Measurements from ENCODE around the gene RNU1-3.
"Not testable (repeated sequence)": the region's sequence is repeated elsewhere in the genome, so short reads cannot be mapped to it uniquely, and the experiment has no call there.

The RNU1-3 gene

DNA sequence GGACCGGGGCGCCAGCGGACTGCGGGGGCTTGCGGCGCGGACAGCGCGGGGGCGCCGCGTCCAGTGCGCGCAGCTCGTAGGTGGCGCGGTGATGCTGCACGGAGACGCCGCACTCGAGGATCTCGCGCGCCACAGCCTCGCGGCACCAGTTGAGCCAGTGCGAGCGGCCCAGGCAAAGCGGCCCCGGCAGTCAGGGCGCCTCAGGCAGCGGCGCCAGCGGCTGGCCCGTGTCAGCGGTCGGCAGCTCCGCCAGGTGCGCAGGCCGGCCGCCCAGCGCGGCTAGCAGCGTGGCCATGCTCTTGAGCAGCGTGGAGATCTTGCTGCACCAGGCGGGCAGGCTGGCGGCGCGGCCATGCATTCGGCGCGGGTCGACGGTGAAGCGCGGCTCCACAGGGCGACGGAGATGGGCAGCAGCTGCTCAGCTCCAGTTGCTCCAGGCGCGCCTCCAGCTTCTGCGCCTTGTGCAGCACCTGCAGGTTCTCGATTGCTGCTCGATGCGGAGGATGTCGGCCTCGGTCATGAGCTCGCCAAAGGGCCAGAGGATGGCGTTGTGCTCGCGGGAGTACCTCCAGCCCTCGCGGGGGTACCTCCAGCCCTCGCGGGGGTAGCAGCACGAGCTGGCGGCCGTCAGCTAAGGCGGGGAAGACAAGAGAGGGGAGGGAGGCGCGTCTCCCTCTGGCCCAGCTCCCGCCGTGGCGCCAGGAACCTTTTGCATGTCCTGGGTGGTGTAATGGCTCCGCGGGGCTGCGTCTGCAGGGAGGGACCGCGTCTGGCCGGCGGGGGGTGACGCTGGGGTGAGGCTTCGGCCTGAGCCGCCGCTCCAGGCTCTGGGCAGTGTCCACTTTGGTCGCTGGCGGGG is 26.9 kb upstream of the RNU1-3 start:
- DNase-seq (ENCODE audit: low read depth) = not testable (repeated sequence)

DNA sequence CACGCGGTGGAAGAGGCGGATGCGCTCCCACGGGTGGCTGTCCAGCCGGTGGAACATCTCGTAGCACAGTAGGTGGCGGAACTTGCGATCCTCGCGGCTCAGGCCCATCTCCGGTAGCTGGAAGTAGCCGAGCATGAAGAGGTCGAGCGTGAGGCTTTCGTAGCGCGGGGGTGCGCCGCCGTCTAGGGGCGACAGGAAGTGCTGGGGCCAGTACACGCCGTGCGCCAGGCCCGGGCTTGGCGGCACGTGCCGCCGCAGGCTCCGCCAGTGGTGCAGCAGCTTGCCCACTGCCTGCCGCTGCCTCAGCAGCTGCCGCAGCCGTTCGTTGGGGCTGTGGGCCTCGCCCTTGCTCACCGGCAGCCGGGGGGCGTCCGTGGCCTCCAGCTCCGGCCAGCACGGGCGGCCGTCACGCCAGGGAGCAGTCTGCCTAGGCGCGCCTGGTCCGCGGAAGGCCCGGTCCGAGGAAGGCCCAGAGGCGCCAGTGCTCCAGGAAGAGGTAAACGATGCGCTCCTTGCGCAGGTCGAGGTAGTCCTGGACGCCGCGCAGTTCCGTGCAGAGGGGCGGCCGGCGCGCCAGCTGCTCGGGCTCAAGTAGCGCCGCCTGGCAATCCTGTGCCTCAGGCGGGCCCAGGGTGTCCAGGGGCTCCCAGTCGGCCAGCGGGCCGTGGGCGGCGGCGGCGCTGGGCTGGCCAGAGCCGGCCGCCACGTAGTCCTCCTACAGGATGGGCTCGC is 26.1 kb upstream of the RNU1-3 start:
- not testable (repeated sequence) for DNase-seq (ENCODE audit: low read depth)

DNA sequence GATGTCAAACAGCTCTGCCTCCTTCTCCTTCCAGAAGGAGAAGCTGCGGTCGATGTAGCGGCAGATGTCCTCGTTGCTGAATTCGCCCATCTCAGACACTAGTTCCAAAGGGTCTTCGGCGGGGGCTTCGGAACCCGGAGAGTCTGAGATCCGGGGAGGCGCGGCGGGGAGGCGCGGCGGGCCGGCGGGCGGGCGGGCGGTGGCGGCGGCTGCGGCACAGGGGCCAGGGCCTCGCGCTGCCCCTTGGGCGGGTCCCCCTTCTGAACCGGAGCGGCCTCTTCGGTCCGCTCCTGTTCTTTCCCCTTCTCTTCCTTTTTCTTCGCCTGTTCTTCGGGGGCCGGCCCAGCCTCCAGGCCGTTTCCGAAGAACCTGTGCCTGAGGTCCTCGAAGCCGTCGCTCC is 25.5 kb upstream of the RNU1-3 start:
- not testable (repeated sequence) for DNase-seq (ENCODE audit: low read depth)

DNA sequence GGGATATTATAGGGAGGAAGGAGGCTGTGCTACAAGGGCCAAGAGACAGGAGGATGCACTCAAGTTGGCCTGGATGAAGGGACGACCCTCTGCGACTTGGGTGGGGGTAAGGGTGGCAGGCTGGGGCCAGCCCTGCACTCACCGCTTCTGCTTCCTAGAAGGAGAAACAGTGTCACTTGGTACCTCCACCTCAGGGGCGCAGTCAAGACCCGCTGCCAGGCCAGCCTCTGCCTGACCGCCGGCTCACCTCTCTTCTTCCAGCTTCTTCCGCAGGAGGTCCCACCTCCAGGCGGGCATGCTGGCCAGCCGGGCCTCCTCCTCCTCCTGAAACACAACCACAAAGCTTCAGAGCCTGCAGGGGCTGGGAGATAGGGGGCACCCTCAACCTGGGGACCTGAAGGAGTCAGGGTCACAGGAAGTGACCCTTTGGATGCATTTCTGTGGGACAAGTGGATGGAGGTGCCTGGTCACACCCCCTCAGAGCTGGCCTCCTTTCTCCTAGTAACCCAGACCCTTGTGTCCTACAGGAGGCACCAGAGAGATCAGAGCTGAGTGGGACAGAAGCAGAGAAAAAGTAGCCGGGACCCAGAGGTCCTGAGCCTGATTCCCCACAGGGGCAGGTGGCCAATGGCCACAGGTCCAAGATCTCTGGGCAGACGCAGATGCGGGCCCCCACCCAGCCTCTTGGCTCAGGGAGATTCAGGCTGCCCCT is 24.4 kb upstream of the RNU1-3 start:
- DNase-seq (ENCODE audit: low read depth) = not testable (repeated sequence)

DNA sequence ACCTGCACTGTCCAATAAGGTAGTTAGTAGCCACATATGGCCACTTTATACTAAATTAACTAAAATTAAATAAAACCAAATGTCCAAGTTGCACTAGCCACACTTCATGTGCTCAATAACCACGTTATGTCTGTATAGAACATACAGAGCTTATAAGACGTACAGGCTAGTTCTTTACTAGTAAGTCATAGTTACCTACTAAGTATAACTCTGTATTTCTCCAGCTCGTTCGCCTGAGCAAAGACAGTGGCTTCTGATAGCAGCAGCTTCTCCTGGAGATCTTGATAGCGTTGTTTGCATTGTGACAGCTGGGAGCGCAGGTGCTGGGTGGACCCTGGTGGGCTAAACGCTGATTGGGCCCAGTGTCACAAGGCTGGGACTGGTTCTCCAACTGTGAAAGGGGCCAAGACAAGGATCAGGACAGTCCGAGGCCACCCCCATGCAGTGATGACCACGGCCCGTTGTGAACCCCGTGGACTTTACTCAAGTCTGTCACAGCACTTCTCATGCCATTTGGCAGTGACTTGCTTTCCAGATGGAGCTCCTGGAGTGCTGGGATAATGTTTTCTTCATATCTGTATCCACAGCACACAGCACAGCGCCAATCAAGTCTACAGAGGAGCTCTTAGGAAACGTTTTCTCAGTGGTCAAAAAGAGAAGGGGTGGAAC is 20.5 kb upstream of the RNU1-3 start:
- not testable (repeated sequence) for DNase-seq (ENCODE audit: low read depth)

DNA sequence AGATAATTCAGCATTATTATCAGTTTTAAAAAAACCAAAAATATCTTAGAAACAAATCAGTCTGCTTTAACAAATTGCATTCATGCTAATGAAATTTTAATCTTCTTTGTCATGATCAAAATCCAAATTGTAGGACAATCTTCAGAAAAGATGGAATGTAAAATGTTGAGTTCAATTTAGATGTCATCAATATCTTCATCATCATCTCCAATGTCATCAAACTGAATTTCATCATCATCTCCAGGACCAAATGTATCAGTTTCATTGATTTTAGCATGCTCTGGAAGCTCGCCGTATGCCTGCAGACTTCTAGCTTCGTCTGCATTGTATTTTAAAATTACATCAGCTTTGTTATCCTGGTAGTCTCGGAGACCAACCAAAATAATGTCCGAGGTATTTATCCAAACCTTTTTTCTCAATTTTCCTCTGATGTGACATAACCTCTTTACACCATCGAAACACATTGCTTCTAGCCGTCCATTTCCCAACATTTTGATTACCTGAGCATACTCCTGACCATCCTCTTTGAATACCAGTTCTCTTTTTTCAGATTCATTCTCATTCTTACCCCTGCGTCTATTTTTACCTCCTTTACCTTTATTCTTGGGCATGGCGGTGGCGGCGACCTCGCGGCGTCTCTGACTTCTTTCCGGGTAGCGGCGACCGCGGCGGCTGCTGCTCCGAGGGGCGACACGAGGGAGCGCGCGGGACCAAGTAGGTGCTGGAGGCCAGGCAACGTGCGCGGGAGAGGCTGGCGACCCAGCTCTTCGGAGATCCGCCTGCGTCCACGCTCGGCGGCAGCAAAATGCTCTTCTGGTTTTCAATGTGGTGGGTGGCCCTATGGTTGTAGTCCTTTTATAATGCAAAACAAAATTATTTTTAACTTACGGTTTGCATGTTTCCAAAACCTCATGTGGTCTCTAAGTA is 19.0 kb upstream of the RNU1-3 start:
- not testable (repeated sequence) for DNase-seq (ENCODE audit: low read depth)

DNA sequence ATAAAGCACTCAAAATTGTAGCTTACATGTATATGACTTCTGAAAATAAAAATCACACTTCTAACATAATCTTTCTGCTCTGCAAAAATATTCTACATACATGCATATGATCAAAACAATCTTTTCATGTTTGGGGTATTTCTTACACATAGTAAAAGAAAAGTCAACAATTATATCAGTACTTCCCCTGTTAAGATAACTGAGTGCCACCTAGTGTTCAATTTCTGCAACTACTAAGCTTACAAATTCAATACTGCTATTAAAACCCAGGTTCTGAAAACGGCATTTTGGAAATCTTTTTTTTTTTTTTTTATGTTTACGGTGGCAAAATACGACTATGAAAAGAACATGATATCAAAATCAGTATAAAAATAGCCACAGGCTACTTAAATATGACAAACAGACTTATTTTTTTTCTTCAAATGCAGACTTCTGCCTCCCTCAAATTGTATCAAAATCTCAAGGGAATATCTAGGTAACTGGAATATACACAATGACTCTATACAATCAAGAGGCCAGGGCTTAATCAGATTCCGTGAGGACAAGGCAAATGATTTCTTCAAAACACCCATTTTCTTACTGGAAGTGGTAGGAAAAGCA is 18.1 kb upstream of the RNU1-3 start:
- not testable (repeated sequence) for DNase-seq (ENCODE audit: low read depth)

DNA sequence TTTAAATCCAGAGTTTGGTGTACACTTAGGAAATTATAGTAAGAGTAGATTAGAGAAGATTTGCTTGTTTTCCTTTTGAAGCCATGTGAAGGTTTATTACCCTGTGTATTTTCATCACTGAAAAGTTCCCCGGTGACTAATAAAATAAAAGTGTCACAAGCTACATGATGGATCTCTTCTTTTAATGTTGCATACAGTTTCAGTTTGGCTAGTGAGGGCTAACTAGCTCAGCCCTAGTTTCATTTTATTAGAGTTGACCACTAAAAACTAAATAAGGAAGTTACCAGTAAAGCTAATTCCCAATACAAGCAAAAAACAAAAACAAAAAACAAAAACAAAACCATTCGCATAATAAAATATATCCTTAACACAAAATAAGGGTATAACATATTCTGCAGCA is 17.4 kb upstream of the RNU1-3 start:
- not testable (repeated sequence) for DNase-seq (ENCODE audit: low read depth)

DNA sequence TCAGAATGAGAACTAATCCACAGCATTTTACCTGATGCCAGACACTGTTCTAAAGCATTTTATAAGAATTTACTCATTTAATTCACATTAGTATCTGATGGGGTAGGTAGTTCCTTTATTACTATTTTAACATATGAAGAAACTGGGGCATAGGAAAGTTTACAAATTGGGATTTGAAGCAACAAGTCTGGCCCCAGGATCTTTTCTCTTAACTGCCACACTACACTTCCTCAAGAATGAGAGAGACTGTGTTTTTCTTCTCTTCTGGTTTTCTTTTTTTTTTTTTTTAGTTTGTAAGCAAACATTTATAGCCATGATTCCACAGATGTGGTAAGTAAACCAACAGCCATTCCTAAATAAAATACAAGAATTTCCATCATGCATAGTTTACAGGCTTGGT is 16.1 kb upstream of the RNU1-3 start:
- DNase-seq (ENCODE audit: low read depth) = not testable (repeated sequence)

DNA sequence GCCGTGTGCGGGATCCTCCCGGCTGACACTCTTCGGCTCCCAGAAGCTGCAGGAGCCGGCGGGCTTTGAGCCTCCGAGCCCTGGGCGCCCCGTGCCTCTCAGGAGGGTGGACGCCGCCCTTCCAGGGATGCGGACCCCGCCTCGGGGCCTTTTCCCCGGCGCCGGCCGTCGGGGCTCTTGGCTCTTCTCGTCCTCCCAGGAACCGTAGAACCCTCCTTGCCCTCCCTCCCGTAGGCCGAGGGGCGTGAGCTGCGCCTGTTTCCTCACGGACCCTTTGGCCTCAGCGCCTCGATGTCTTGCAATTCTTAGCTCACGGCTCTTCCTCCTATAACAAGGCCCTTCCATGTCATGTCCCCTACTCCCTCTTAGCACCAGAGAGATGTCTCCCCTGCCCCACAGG is 13.6 kb upstream of the RNU1-3 start:
- DNase-seq (ENCODE audit: low read depth) = not testable (repeated sequence)

DNA sequence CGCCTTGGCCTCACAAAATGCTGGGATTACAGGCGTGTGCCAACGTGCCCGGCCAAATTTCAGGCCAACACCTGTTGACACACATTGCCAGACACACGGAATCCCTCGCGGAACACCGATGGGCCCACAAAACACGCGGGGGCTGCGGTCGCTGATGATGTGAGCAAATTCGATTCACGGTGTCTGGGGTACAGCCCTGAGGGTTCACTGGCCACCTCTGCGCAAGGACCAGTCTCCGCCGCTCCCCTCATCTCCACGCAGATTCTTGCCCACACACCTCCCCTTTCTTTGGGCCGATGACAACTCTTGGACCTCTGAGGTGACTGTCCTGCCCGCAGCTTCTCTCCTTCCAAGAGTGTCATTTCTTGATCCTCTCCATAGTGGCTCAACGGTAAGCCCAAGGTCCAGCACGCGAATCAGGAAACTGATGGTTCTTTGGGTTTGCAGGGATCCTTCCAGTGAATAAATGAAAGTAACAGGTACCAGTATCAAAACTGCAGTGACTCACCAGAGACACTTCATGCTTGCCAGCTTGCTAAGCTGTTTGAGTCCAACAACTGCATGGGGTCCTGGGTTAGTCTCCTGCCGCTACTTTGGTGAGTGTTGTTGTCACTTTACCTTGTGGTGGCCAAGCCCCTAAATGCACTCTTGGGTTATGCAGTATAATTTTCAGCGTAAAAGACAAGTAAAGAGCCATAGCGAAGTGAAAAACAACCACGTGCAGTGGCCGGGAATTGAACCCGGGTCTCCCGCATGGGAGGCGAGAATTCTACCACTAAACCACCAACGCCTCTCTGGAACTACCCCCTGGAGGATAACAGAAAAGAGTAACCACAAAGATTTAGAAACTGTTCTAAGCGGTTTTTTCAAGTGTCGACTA is 11.0 kb upstream of the RNU1-3 start:
- peak; percentile 60 for DNase-seq (ENCODE audit: low read depth)

DNA sequence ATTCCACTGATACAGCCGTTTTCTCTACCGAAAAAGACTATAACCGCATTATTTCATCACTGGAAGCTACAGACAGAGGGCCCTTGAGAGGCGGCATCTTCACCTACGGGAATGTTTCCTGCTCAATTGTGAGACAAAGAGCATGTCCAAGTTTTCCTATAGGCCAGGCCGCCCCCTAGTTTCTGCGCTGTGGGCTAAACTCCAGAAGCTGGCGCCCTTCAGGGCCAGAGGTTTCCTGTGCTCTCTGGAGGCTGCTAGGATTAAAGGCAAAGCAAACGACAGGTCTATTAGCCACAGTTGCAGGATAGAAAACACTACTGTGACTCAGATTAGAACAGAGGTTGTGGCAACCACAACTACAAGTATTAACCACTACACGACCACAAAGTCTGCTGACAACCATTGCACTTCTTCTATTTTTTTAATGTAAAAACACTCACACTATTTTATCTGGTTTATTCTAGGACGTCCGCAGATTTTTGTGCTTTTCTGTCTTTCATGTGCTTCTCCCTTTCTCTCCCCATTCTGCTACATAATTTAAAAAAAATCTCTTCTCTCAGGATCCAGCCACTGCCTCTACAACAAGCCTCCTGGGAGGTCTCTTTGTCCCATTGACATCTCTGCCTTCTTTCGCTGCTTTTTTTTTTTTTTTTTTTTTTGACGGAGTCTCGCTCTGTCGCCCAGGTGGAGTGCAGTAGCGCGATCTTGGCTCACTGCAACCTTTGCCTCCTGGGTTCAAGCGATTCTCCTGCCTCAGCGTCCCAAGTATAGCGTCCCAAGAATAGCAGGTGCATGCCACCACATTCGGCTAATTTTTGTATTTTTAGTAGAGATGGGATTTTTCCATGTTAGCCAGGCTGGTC is 10.1 kb upstream of the RNU1-3 start:
- not testable (repeated sequence) for DNase-seq (ENCODE audit: low read depth)

DNA sequence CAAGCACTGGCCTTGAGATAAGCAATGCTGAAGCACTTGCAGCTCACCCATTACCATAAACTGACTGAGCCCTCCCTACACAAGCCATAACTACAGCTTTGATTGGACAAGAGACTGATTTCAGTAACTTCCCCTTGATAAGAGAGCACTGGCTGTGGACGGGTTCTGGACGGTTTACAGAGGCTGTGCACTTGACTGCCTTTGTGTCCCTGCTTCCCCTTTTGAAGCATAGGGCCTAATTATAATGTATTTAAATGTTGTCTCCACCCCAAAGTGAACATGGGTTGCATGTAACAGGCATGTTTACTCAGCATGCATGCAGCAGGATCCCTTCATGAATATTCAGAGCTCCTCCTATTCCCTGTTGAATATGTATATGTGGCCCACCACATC is 8.4 kb upstream of the RNU1-3 start:
- not testable (repeated sequence) for DNase-seq (ENCODE audit: low read depth)

DNA sequence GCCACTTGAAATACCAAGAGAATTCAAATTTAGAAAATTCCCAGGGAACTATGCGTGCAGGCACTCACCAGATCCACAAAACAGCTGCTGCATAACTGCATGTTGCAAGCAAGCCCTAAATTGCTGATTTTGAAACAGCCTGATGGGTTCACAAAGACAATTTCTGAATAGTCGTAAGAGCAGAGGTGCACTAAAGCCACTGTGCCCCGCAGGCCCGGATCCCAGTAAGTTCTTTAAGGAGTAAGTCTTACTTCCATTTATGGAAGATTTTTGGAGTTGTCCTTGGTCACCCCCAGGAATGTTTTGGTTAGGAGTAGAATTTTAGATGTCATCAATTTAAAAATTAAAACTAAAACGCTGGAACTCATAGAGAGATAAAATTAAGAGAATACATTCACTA is 7.2 kb upstream of the RNU1-3 start:
- not testable (repeated sequence) for DNase-seq (ENCODE audit: low read depth)

DNA sequence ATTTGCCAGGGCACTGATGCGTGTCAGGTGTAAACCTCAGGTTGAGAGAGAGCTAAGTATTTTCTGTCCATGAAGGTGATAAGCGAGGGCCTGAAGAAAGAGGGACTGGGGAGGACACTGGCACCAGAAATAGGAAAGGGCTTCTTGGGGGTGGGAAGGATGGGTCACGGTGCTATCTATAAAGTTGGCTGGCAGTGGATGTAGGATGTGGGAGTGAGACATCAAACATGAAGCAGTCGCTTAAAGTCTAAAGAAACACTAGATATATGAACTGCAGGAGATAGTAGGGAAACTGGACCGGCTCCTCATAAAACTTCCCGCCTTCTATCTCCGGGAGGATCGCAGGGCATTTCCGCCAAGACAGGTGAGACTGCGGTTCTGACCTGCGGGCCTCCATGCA is 912 bp downstream of the RNU1-3 start:
- DNase-seq (ENCODE audit: low read depth) = not testable (repeated sequence)

DNA sequence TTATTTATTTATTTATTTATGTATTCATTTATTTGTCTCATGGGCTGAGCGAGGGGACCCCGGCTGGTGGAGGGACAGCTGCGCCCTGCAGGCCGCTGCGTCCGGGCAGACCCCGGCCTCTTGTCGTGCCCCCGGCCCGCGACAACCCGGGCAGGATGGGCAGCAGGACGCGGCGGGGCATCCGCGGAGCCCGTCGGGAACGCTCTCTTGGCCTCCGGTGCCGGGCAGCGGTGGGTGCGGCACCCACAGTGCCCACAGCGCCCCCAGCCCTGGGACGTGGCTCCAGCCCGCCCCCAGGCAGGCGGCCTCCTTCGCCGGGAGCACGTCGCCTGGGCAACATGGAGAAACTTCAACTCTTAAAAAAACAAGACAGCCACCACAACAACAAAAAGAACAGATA is 8.5 kb downstream of the RNU1-3 start:
- DNase-seq (ENCODE audit: low read depth) = not testable (repeated sequence)

DNA sequence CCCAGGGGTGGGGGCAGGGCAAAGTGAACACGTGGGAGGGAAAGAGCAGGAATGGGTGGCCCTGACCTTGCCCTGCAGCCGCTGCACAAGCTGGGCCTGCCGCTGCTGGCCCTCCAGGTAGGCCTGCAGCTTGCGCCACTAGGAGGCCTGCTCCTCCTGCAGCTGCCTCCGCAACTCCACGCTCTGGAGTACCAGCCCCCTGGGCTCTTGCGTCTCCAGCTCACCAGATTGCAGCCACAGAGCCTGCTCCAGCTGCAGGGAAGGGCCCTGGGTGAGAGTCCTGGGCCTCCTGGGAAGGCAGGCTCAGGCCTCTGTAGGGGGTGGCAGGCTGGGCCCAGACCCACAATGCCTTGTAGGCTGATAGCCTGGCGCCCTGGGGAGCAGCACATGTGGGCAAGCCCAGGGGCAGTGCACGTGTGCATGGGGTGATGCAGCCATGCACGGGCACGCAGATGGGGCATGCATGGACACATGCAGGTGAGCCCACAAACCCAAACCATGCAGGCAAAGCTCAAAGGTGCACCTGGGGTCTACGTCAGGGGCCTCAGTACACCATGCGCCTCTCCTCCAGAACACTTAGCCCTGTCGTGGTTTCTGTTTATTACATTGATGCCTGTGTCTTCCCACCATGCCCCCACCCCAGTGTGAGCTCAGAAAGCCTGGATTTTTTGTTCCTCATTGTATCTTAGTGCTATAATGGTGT is 9.6 kb downstream of the RNU1-3 start:
- not testable (repeated sequence) for DNase-seq (ENCODE audit: low read depth)

DNA sequence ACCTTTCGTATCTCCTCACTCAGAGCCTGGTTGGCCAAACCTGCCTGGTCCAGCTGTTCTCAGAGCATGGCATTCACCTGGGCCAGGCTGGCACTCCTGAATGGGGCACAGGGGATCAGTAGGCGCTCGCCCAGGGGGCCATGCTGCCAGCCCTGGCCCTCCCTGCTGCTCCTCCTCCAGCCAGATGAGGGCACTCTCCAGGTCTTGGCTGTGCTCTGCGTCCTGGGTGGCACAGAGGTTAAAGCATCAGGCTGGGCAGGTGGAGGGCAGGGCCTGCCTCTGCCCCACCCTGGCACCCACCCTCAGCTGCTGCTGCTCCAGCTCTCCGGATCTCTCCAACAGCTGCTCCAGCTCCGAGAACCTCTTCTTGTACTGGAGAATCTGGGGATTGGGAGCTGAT is 10.2 kb downstream of the RNU1-3 start:
- not testable (repeated sequence) for DNase-seq (ENCODE audit: low read depth)

All from iris pigment epithelial cell (primary cell).